ENCODE data around the gene CPXM2. TPM values are rescaled to one million over a fixed set of nuclear protein-coding genes. Genes with fewer than 3 reads are reported as not detected.

CPXM2 gene
- total RNA-seq, 1 donor = not detected

DNA sequence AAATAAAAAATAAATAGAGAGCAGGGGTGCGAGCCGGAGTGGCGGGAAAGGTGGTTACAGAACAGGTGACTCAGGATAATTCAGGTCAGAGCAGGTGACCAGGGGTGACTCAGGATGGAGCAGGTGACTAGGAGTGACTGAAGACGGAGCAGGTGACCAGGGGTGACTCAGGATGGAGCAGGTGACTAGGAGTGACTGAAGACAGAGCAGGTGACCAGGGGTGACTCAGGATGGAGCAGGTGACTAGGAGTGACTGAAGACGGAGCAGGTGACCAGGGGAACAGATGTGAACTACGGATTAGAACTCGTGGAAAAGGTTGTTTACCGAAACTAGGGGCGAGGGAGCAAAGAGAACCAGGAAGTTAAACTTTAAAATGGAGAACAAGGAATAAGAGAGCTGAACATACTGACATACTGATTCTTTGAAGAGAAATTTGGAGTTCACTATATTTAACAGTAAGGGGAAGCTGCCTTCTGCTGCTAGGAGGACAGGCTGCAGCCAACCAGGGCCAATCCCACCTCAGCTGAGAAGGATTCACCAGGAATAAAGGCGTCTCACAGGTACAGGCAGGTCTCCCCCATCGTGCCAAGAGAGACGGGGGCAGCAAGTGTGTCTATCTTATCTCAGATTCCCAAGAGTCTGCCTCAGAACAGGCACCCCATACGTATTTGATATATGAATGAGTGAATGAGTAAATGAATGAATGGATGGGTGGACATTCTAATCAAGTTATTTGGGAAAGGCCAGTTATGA, 101.3 kb downstream of the CPXM2 start:
- no peak for DNase-seq (ENCODE audit: low read depth)
- TF ChIP-seq, protein P1, sequence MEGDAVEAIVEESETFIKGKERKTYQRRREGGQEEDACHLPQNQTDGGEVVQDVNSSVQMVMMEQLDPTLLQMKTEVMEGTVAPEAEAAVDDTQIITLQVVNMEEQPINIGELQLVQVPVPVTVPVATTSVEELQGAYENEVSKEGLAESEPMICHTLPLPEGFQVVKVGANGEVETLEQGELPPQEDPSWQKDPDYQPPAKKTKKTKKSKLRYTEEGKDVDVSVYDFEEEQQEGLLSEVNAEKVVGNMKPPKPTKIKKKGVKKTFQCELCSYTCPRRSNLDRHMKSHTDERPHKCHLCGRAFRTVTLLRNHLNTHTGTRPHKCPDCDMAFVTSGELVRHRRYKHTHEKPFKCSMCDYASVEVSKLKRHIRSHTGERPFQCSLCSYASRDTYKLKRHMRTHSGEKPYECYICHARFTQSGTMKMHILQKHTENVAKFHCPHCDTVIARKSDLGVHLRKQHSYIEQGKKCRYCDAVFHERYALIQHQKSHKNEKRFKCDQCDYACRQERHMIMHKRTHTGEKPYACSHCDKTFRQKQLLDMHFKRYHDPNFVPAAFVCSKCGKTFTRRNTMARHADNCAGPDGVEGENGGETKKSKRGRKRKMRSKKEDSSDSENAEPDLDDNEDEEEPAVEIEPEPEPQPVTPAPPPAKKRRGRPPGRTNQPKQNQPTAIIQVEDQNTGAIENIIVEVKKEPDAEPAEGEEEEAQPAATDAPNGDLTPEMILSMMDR (IDR thresholded peaks at IDR 0.05; ENCODE audit: insufficient read depth, low read depth, low read length) = no peak
- H3K4me3 ChIP-seq (ENCODE audit: low read depth, low read length) = no peak overlapping the region

DNA sequence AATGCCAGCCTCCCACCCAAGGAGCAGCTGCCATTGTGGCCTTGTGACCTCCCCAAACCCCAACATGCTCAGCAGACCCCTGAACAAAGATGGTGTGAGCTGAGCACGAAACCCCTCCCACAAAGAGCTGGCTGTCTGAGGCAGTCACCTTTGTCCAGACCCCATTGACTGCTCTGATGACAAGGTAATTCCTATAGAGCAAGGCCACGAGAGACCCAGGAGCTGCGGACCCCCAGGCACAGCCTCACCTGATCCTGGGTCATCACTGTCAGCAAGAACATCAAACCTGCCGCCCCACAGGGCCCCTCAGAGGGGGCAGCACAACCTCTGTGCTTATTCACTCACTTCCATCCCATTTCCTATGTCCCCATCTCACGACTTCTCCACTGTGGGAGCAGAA, 102.6 kb downstream of the CPXM2 start:
- H3K4me3 ChIP-seq (ENCODE audit: low read depth, low read length) = no peak overlapping the region
- no peak for DNase-seq (ENCODE audit: low read depth)
- TF ChIP-seq, protein P1 (IDR thresholded peaks at IDR 0.05; ENCODE audit: insufficient read depth, low read depth, low read length) = no peak

DNA sequence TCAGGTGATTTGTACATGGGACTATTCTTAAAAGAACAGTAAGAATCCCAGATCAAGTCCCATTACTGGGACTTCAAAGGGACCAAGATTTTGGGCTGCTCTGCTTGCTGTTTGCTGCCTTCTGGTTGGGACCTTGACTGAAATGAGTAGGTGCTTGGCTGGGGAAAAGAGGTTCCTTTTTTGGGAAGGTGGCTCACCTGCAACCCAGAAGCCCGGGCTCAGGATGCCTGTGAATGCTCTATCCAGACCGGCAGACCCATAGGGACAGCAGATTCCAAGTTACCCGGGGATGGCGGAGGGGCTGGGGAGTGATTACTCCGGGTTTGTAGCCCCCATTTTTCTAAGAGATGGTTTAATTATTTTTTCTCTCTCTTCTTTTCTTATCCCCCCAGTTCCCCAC, 104.0 kb downstream of the CPXM2 start:
- no peak overlapping the region for H3K4me3 ChIP-seq (ENCODE audit: low read depth, low read length)
- no peak for DNase-seq (ENCODE audit: low read depth)
- TF ChIP-seq, protein P1 (IDR thresholded peaks at IDR 0.05; ENCODE audit: insufficient read depth, low read depth, low read length) = no peak

DNA sequence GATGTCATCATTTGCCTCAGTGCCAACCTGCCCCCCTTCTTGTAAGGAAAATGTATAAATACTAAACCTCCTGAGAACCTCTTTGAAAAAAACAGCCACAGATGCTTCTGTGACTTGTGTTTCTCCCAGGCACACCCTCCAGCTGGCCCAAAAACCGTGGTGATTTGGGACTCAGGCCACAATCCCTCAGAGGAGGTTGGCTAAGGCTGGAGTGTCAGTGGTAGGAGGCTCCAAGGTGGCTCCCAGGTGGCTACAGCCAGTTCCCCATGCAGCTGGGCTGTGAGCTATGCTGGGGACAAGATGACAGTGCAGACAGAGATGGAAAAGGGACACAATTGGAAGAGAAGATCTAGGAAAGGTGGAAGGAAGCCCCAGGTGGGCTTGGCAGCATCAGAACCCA, 104.7 kb downstream of the CPXM2 start:
- TF ChIP-seq, protein P1 (IDR thresholded peaks at IDR 0.05; ENCODE audit: insufficient read depth, low read depth, low read length) = no peak
- DNase-seq (ENCODE audit: low read depth) = no peak
- H3K4me3 ChIP-seq (ENCODE audit: low read depth, low read length) = no peak overlapping the region

DNA sequence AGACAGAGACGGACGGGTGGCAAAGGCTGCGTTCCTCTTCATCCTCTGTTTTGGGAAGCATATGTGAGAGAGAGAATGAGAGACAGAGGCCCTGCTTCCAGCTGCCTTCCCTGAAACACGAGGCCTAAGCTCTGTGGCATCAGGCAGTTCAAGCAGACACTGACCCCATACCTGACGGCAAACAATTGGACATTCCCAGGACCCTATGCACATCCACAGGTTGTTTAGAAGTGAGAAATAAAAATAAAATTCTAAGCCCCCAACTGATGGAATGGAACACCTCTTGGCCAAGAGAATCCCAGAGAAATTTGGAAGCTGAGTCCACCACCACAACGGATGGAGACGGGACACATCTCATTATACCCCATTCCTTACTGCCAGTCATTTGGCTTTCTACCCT, 105.3 kb downstream of the CPXM2 start:
- DNase-seq (ENCODE audit: low read depth) = no peak
- H3K4me3 ChIP-seq (ENCODE audit: low read depth, low read length) = no peak overlapping the region
- TF ChIP-seq, protein P1 (IDR thresholded peaks at IDR 0.05; ENCODE audit: insufficient read depth, low read depth, low read length) = no peak

DNA sequence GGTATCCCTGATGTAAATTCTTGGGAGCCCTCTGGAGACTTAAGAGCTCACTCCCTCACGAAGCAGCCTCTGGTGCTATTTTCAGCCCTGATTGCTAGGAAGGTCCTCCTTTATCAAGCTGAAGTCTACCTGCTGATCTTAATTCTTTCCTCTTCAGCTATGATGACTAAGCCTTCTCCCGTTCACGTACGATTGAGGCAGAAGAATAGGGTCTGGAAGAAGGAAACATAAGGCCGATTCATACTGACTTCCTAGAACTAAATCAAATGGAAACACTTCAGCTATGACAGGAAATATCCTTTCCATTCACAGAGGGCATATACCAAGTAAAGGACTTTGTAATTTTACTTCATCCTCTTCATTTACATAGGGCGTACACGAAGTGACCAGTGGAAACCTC, 107.0 kb downstream of the CPXM2 start:
- no peak for DNase-seq (ENCODE audit: low read depth)
- H3K4me3 ChIP-seq (ENCODE audit: low read depth, low read length) = no peak overlapping the region
- TF ChIP-seq, protein P1 (IDR thresholded peaks at IDR 0.05; ENCODE audit: insufficient read depth, low read depth, low read length) = no peak

DNA sequence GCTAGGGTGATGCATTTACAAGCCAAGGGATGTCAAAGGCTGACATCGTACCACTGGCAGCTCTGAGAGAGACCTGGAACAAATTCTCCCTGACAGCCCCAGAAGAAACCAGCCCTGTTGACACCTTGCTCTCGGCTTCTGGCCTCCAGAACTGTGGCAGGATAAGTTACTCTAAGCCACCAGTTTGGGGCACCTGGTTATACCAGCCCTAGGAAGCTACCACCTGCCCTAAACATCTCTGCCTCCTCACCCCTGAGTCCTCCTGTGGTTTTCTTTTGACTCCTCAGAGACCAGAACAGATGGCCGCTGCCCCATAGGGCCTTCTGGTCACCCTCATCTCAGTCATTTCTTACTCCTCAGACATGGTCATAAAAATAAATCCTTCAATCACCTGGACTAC, 107.4 kb downstream of the CPXM2 start:
- TF ChIP-seq, protein P1 (IDR thresholded peaks at IDR 0.05; ENCODE audit: insufficient read depth, low read depth, low read length) = no peak
- H3K4me3 ChIP-seq (ENCODE audit: low read depth, low read length) = no peak overlapping the region
- no peak for DNase-seq (ENCODE audit: low read depth)
